HG03135 (cell line): ENCODE measurements around the gene DPP3.
A peak's percentile ranks its signal among the peaks of the same experiment; 100 is the strongest.
"Not testable (repeated sequence)": the region's sequence is repeated elsewhere in the genome, so short reads cannot be mapped to it uniquely, and the experiment has no call there.

Source experiments
- ATAC-seq: cut with Tn5 transposase; IDR thresholded peaks from one replicate; pipeline ENCODE4 v1.9.1; 2021; ENCODE audit warnings: mild to moderate bottlenecking, moderate library complexity; ENCODE audit not compliant: unreplicated experiment

The DPP3 gene

GRCh38 chr11:66464116-66464515, 16.1 kb upstream of the DPP3 start:
- not testable (repeated sequence) for ATAC-seq

- no peak for ATAC-seq
These were observed 15.3 kb upstream of the DPP3 start for GRCh38 chr11:66464916-66465315.

GRCh38 chr11:66465373-66466224, 14.6 kb upstream of the DPP3 start:
- ATAC-seq = no peak

- ATAC-seq = peak; percentile 77
These were observed 13.8 kb upstream of the DPP3 start, which contains the start of gene PELI3 for GRCh38 chr11:66466225-66467033. TSS of gene PELI3 (plus strand) at chr11:66466905. CDS start at chr11:66468129, 1,224 bp downstream.

- peak; percentile 26 for ATAC-seq
These were observed 13.1 kb upstream of the DPP3 start for GRCh38 chr11:66467034-66467659.

GRCh38 chr11:66467756-66468155, 12.5 kb upstream of the DPP3 start:
- ATAC-seq = no peak

- no peak for ATAC-seq
These were observed 11.5 kb upstream of the DPP3 start for GRCh38 chr11:66468691-66469090.

- no peak for ATAC-seq
These were observed 10.8 kb upstream of the DPP3 start for GRCh38 chr11:66469441-66469840.

- no peak for ATAC-seq
These were observed 10.2 kb upstream of the DPP3 start for GRCh38 chr11:66470015-66470414.

- ATAC-seq = no peak
These were observed 9.1 kb upstream of the DPP3 start for GRCh38 chr11:66471142-66471541.

- ATAC-seq = no peak
These were observed 8.2 kb upstream of the DPP3 start for GRCh38 chr11:66472054-66472453.

GRCh38 chr11:66473167-66473566, 7.1 kb upstream of the DPP3 start:
- no peak for ATAC-seq

GRCh38 chr11:66473608-66474515, 6.4 kb upstream of the DPP3 start:
- ATAC-seq = no peak

- ATAC-seq = no peak
These were observed 4.7 kb upstream of the DPP3 start for GRCh38 chr11:66475349-66476172.

- no peak for ATAC-seq
These were observed 3.9 kb upstream of the DPP3 start for GRCh38 chr11:66476173-66476840.

- no peak for ATAC-seq
These were observed 3.4 kb upstream of the DPP3 start for GRCh38 chr11:66476841-66477251.

- ATAC-seq = no peak
These were observed 2.7 kb upstream of the DPP3 start for GRCh38 chr11:66477263-66478201.
